Measurements from ENCODE around the gene RPP40. TPM values are rescaled to one million over a fixed set of nuclear protein-coding genes. Genes with fewer than 3 reads are reported as not detected.

RPP40 gene
- polyA plus RNA-seq, 1 donor (not counting 4 experiments of a cell fraction or from before 2014, with no cell fraction given), result 12.4 TPM

- Histone ChIP-seq H2AFZ (ENCODE audit: control insufficient read depth, low read length) (no peak overlapping the region), H3K4me2 (ENCODE audit: control insufficient read depth, extremely low read depth, insufficient read depth, low read depth, low read length) (no peak overlapping the region), H3K4me1 (ENCODE audit: control insufficient read depth, extremely low read depth, insufficient read depth, low read length) (peaks cover 4% of the 10 kb centered on the region), H3K9me1 (ENCODE audit: control insufficient read depth, extremely low read depth, insufficient read depth, low read length) (no peaks in the 10 kb centered on the region), H3K9ac (ENCODE audit: control insufficient read depth, extremely low read depth, insufficient read depth, low read length) (no peak overlapping the region), H3K9me3 (ENCODE audit: control insufficient read depth, low read depth, low read length) (no peaks in the 10 kb centered on the region), H3K27me3 (ENCODE audit: control insufficient read depth, extremely low read depth, insufficient read depth, low read length) (no peaks in the 10 kb centered on the region), H3K36me3 (ENCODE audit: control insufficient read depth in 2 of 2, extremely low read depth in 1 of 2, insufficient read depth in 2 of 2, low read length in 2 of 2) (peaks cover 32% of the 10 kb centered on the region in 2 experiments), H3K27ac (ENCODE audit: control insufficient read depth, insufficient read depth, low read length) (no peak overlapping the region), H3K79me2 (ENCODE audit: control insufficient read depth, insufficient read depth, low read length) (no peaks in the 10 kb centered on the region), H4K20me1 (ENCODE audit: control insufficient read depth, extremely low read depth, insufficient read depth, low read length) (no peaks in the 10 kb centered on the region), H3K4me3 (ENCODE audit: control insufficient read depth in 2 of 3, extremely low read depth in 1 of 3, insufficient read depth in 2 of 3, low read depth in 1 of 3, low read length in 3 of 3) (no peak overlapping the region)
- DNase-seq (ENCODE audit: low read depth, low spot score) (no peak), FAIRE-seq (no peak)
- TF ChIP-seq CTCF (optimal IDR thresholded peaks at IDR 0.05 in 1 of 3, IDR thresholded peaks at IDR 0.05 in 1 of 3, conservative IDR thresholded peaks at IDR 0.05 in 1 of 3; ENCODE audit: extremely low read depth in 1 of 3, insufficient read depth in 2 of 3, low read length in 3 of 3) (no peak), EZH2 (IDR thresholded peaks at IDR 0.05; ENCODE audit: low read length) (no peak)
- dilution Hi-C loops (cut with MboI; ENCODE audit: extremely low pct_ligation_motif_present, low sequenced_read_pairs), result no loop called here
Observed at GRCh38 chr6:4948781-4949450, 54.9 kb downstream of the RPP40 start.

DNA sequence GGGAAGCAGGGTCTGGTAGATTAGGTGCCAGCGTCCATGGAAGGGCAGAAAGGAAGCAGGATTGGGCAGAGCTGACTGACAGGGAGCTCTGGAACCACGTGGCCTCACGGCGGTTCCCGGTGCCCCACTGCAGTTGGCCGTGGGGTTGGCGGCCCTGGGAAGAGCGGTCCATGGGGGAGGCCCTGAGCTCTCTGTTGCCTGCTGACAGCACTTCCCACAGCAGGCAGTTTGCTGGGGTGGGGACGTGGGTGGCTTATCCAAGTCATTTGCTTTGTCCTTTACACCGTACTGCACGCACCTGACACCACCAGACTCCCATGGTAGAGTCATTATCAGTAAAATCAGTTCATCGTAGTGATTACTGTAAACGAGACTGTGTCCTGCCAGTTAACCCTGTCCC, 56.1 kb downstream of the RPP40 start:
- DNase-seq (ENCODE audit: low read depth, low spot score), result no peak
- Histone ChIP-seq H3K4me1 (ENCODE audit: control insufficient read depth, extremely low read depth, insufficient read depth, low read length) (peaks cover 6% of the 10 kb centered on the region), H4K20me1 (ENCODE audit: control insufficient read depth, extremely low read depth, insufficient read depth, low read length) (peaks cover 4% of the 10 kb centered on the region), H3K36me3 (ENCODE audit: control insufficient read depth in 2 of 2, extremely low read depth in 1 of 2, insufficient read depth in 2 of 2, low read length in 2 of 2) (peaks cover 26 to 39% of the 10 kb centered on the region in 2 experiments), H3K4me2 (ENCODE audit: control insufficient read depth, extremely low read depth, insufficient read depth, low read depth, low read length) (no peak overlapping the region), H3K79me2 (ENCODE audit: control insufficient read depth, insufficient read depth, low read length) (peaks cover 5% of the 10 kb centered on the region), H3K9me3 (ENCODE audit: control insufficient read depth, low read depth, low read length) (no peaks in the 10 kb centered on the region), H3K27ac (ENCODE audit: control insufficient read depth, insufficient read depth, low read length) (no peak overlapping the region), H3K9ac (ENCODE audit: control insufficient read depth, extremely low read depth, insufficient read depth, low read length) (no peak overlapping the region), H3K27me3 (ENCODE audit: control insufficient read depth, extremely low read depth, insufficient read depth, low read length) (no peaks in the 10 kb centered on the region), H3K4me3 (ENCODE audit: control insufficient read depth in 2 of 3, extremely low read depth in 1 of 3, insufficient read depth in 2 of 3, low read depth in 1 of 3, low read length in 3 of 3) (no peak overlapping the region), H2AFZ (ENCODE audit: control insufficient read depth, low read length) (no peak overlapping the region), H3K9me1 (ENCODE audit: control insufficient read depth, extremely low read depth, insufficient read depth, low read length) (peaks cover 1% of the 10 kb centered on the region)
- TF ChIP-seq EZH2 (IDR thresholded peaks at IDR 0.05; ENCODE audit: low read length), result no peak
- TF ChIP-seq CTCF (optimal IDR thresholded peaks at IDR 0.05 in 1 of 3, IDR thresholded peaks at IDR 0.05 in 1 of 3, conservative IDR thresholded peaks at IDR 0.05 in 1 of 3; ENCODE audit: extremely low read depth in 1 of 3, insufficient read depth in 2 of 3, low read length in 3 of 3), result no peak
- dilution Hi-C loops (cut with MboI; ENCODE audit: extremely low pct_ligation_motif_present, low sequenced_read_pairs), result no loop called here
- no peak for FAIRE-seq
